ENCODE data around the gene ZNF865. TPM values are rescaled to one million over a fixed set of nuclear protein-coding genes. Genes with fewer than 3 reads are reported as not detected.
A peak's percentile ranks its signal among the peaks of the same experiment; 100 is the strongest.

Gene ZNF865
- total and polyA plus RNA-seq, 2 donors (not counting 1 experiment from before 2014, with no cell fraction given) = 1.2 TPM

DNA sequence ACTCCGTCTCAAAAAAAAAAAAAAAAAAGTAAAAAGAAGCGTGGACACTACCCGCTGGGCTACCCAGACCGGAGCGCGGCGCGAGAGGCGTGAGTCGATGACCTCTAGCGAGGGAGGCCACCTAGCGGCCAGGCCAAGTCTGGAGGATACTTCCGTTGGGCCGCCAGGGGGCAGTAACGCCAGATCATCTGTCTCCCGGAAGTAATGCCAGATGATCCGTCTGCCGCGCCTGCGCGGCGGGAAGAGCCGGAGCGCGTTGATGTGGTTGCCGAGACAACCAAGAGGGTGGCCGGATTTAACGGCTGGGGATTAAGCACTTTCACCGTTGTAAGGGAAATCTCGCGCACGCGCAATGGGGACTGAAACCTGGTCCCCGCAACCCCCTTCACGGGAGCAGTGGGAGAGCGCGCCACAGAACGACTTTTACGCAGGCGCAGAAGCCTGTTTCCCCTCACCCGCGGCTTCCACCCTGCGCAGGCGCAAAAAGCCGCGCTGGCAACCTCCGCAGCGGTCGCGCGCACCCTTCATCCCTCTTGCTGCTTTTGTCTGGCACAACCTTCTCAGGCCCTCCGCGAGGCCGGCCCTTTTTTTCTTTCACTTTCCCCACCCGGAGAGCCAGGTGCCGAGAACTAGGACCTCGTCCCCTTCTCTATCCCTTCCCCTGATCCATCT lies 48.3 kb downstream of the ZNF865 start:
- H3K79me2 ChIP-seq (ENCODE audit: control insufficient read depth, insufficient read depth, low read length) = peaks cover 37% of the 10 kb centered on the region
- H2AFZ ChIP-seq (ENCODE audit: low read length) = peak overlapping the region; percentile 71
- peak overlapping the region; percentile 99 for H3K9ac ChIP-seq (ENCODE audit: insufficient read depth, low read length)
- H3K4me2 ChIP-seq (ENCODE audit: extremely low read depth, insufficient read depth, low read length) = peak overlapping the region; percentile 62
- H3K27me3 ChIP-seq (ENCODE audit: control insufficient read depth, insufficient read depth, low read length) = no peaks in the 10 kb centered on the region
- no peak for TF ChIP-seq EZH2 (IDR thresholded peaks at IDR 0.05; ENCODE audit: low read length, missing control alignments)
- TF ChIP-seq, protein P1, sequence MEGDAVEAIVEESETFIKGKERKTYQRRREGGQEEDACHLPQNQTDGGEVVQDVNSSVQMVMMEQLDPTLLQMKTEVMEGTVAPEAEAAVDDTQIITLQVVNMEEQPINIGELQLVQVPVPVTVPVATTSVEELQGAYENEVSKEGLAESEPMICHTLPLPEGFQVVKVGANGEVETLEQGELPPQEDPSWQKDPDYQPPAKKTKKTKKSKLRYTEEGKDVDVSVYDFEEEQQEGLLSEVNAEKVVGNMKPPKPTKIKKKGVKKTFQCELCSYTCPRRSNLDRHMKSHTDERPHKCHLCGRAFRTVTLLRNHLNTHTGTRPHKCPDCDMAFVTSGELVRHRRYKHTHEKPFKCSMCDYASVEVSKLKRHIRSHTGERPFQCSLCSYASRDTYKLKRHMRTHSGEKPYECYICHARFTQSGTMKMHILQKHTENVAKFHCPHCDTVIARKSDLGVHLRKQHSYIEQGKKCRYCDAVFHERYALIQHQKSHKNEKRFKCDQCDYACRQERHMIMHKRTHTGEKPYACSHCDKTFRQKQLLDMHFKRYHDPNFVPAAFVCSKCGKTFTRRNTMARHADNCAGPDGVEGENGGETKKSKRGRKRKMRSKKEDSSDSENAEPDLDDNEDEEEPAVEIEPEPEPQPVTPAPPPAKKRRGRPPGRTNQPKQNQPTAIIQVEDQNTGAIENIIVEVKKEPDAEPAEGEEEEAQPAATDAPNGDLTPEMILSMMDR (conservative IDR thresholded peaks at IDR 0.05 in 1 of 2, IDR thresholded peaks at IDR 0.05 in 1 of 2; ENCODE audit: low read depth in 1 of 2, low read length in 2 of 2) = peak; percentile 99
- H3K36me3 ChIP-seq (ENCODE audit: control insufficient read depth, insufficient read depth, low read length) = peaks cover 11% of the 10 kb centered on the region
- peak; percentile 97 to 99 for DNase-seq (ENCODE audit: low read depth in 2 of 2)
- no peaks in the 10 kb centered on the region for H3K9me3 ChIP-seq (ENCODE audit: control insufficient read depth, insufficient read depth, low read depth, low read length)
- H3K27ac ChIP-seq (ENCODE audit: insufficient read depth, low read length) = peak overlapping the region; percentile 100
- peak overlapping the region; percentile 73 to 99 (median 90) for H3K4me3 ChIP-seq (replicated peaks in 1 of 4; ENCODE audit: control extremely low read depth in 1 of 4, insufficient read depth in 1 of 4, low read depth in 3 of 4, low read length in 4 of 4)
- H3K4me1 ChIP-seq (ENCODE audit: control insufficient read depth, extremely low read depth, insufficient read depth, low read length) = peaks cover 14% of the 10 kb centered on the region
- H4K20me1 ChIP-seq (ENCODE audit: control insufficient read depth, extremely low read depth, insufficient read depth, low read length) = no peaks in the 10 kb centered on the region

DNA sequence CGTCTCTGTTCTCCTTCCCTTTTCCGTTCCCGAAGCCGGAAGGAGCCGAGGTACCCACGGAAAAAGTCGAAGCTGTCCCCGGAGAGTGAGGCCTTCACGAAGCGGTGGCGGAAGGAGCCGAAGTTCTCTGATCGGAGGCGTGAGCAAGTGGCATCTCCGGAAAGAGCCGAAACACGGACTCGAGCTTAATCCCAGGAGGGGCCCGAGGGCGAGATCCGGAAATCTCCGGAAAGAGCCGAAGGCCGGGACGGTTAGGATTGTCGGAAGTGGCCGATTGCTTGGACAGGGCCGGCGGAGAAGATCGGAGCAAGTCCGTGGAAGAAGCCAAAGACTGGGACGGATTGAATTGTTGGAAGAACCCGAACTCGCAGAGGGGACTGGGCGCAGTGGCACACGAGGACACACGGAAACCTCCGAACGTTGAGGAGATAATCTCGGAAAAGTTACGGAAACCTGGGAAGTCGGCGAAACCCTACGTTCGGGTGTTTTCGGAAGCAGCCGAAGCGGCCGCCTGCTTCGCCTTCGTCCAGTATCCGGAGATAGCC lies 48.9 kb downstream of the ZNF865 start:
- Histone ChIP-seq H3K4me1 (ENCODE audit: control insufficient read depth, extremely low read depth, insufficient read depth, low read length) (peaks cover 14% of the 10 kb centered on the region), H3K27me3 (ENCODE audit: control insufficient read depth, insufficient read depth, low read length) (no peaks in the 10 kb centered on the region), H3K4me3 (replicated peaks in 1 of 4; ENCODE audit: control extremely low read depth in 1 of 4, insufficient read depth in 1 of 4, low read depth in 3 of 4, low read length in 4 of 4) (peak overlapping the region; percentile 73 to 99 (median 90)), H2AFZ (ENCODE audit: low read length) (peak overlapping the region; percentile 98), H3K4me2 (ENCODE audit: extremely low read depth, insufficient read depth, low read length) (peak overlapping the region; percentile 96), H3K9me3 (ENCODE audit: control insufficient read depth, insufficient read depth, low read depth, low read length) (no peaks in the 10 kb centered on the region), H3K79me2 (ENCODE audit: control insufficient read depth, insufficient read depth, low read length) (peaks cover 43% of the 10 kb centered on the region), H3K9ac (ENCODE audit: insufficient read depth, low read length) (peak overlapping the region; percentile 99), H3K36me3 (ENCODE audit: control insufficient read depth, insufficient read depth, low read length) (peaks cover 13% of the 10 kb centered on the region), H4K20me1 (ENCODE audit: control insufficient read depth, extremely low read depth, insufficient read depth, low read length) (no peaks in the 10 kb centered on the region), H3K27ac (ENCODE audit: insufficient read depth, low read length) (peak overlapping the region; percentile 100)
- TF ChIP-seq EZH2 (IDR thresholded peaks at IDR 0.05; ENCODE audit: low read length, missing control alignments) = no peak
- TF ChIP-seq, protein P1 (conservative IDR thresholded peaks at IDR 0.05 in 1 of 2, IDR thresholded peaks at IDR 0.05 in 1 of 2; ENCODE audit: low read depth in 1 of 2, low read length in 2 of 2) = no peak
- DNase-seq (ENCODE audit: low read depth in 2 of 2) = peak; percentile 97 to 100

DNA sequence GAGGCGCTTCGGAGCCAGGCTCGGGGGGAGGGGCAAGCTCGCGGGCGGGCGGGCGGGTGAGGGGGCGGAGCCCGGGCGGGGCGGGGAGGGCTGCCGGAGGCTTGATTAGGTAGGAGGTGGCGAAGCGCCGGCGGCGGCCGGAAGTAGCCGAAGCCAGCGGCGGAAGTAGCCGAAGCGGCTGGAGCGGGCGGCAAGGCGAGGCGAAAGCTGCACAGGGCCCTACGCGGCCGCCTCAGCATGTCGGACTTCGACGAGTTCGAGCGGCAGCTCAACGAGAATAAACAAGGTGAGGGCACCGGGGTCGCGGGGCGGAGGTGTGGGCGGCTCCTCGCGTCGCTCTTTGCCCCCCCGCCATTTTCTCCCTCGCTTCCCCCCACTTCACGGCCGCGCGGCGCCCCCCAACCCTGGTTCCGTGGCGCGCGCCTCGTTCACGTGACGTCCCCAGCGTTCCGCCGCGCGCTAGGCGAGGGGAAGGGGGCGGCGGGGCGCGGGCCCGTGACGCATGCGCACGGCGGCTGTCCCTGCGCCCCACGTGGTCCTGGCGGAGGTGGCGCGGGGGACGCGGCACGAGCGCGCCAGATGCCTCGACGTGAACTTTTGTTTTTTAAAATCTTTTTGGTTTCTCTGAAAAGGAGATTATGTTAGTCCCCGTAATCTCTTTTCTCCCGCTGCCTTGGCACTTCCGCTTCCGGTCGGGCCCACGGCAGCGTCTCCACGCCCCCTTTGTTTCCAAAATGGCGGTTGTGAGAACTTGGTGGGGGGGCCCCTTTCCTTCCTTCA lies 49.6 kb downstream of the ZNF865 start, which contains the start of gene U2AF2:
Gene U2AF2, plus strand, starts transcription at position 168 of the 780 bp plus-strand sequence. Its CDS starts 70 bp downstream, at position 238.
- H3K36me3 ChIP-seq (ENCODE audit: control insufficient read depth, insufficient read depth, low read length) = peaks cover 13% of the 10 kb centered on the region
- H3K79me2 ChIP-seq (ENCODE audit: control insufficient read depth, insufficient read depth, low read length) = peaks cover 50% of the 10 kb centered on the region
- peak within 1 kb of the TSS; percentile 98 for H2AFZ ChIP-seq (ENCODE audit: low read length)
- H3K4me3 ChIP-seq (replicated peaks in 1 of 4; ENCODE audit: control extremely low read depth in 1 of 4, insufficient read depth in 1 of 4, low read depth in 3 of 4, low read length in 4 of 4) = peak within 1 kb of the TSS; percentile 73 to 99 (median 94)
- peak within 1 kb of the TSS; percentile 100 for H3K9ac ChIP-seq (ENCODE audit: insufficient read depth, low read length)
- DNase-seq (ENCODE audit: low read depth in 2 of 2) = peak; percentile 81 to 94
- no peaks in the 10 kb centered on the region for H3K27me3 ChIP-seq (ENCODE audit: control insufficient read depth, insufficient read depth, low read length)
- peaks cover 14% of the 10 kb centered on the region for H3K4me1 ChIP-seq (ENCODE audit: control insufficient read depth, extremely low read depth, insufficient read depth, low read length)
- H3K27ac ChIP-seq (ENCODE audit: insufficient read depth, low read length) = peak within 1 kb of the TSS; percentile 100
- TF ChIP-seq, protein P1 (conservative IDR thresholded peaks at IDR 0.05 in 1 of 2, IDR thresholded peaks at IDR 0.05 in 1 of 2; ENCODE audit: low read depth in 1 of 2, low read length in 2 of 2) = no peak
- no peak for TF ChIP-seq EZH2 (IDR thresholded peaks at IDR 0.05; ENCODE audit: low read length, missing control alignments)
- H3K4me2 ChIP-seq (ENCODE audit: extremely low read depth, insufficient read depth, low read length) = peak within 1 kb of the TSS; percentile 97
- no peaks in the 10 kb centered on the region for H4K20me1 ChIP-seq (ENCODE audit: control insufficient read depth, extremely low read depth, insufficient read depth, low read length)
- H3K9me3 ChIP-seq (ENCODE audit: control insufficient read depth, insufficient read depth, low read depth, low read length) = no peaks in the 10 kb centered on the region

Data from fibroblast of lung (primary cell).